HepG2 (cell line): ENCODE results near the gene TNS1. TPM values are rescaled to one million over a fixed set of nuclear protein-coding genes. Genes with fewer than 3 reads are reported as not detected.

Experiments used
- ATAC-seq: fragments of 200-7000 bp; cut with Tn5 transposase; 3 replicates; pipeline ENCODE4 v1.9.1; 2020; ENCODE audit warnings: mild to moderate bottlenecking, moderate library complexity
- BruUV-seq: library from RNA; stranded (reverse); fragments of 400-500 nt; replicated peaks from 2 replicates; lab custom pipeline; 2021; lab: Mats Ljungman, UMichigan
- CTCF ChIA-PET: fragments of 300-600 bp; formaldehyde crosslinking; extraction: SDS; loops from one replicate; lab custom pipeline; 2021; ENCODE audit warnings: low total read pairs, inconsistent platforms, low intra/inter-chr PET ratio; lab: Yijun Ruan, JAX
- POLR2A ChIA-PET: fragments of 350-600 bp; sonication (Branson Sonifier 250); formaldehyde crosslinking; loops from one replicate; lab custom pipeline; 2020; ENCODE audit warnings: antibody characterized with exemption, inconsistent platforms; lab: Yijun Ruan, JAX
- DNase-seq: peaks from one replicate; pipeline ENCODE4 v3.0.0-alpha.2; 2015; ENCODE audit warnings: low spot score
- FAIRE-seq: peaks from 3 replicates; lab custom pipeline; 2011; peaks lifted over from hg19 to GRCh38; lab: Jason Lieb, UNC
- H2AFZ ChIP-seq: one replicate; pipeline ENCODE4 v1.6.1; 2011; ENCODE audit warnings: low read length, inconsistent platforms
- H3K27ac ChIP-seq: fragments of 300-600 bp; 3 replicates; pipeline ENCODE4 v1.8.0; 2011; ENCODE audit warnings: mixed run types, mild to moderate bottlenecking, mixed read lengths, low read length, inconsistent platforms; ENCODE audit not compliant: insufficient read depth; ENCODE audit errors: extremely low read length
- H3K27me3 ChIP-seq, 2 experiments: fragments of 200-600 bp in 1 of 2; 2 replicates in 1 of 2; 3 replicates in 1 of 2; pipeline versions ENCODE4 v1.6.0 to v1.8.0; 2011; ENCODE audit warnings: low read length in 2 of 2, mild to moderate bottlenecking in 2 of 2, moderate library complexity in 2 of 2, inconsistent platforms in 1 of 2; ENCODE audit not compliant: insufficient read depth in 2 of 2, control insufficient read depth in 1 of 2
- H3K36me3 ChIP-seq, 2 experiments: fragments of 200-600 bp in 1 of 2; replicated peaks in 1 of 2; 2 replicates in 1 of 2; 3 replicates in 1 of 2; pipeline versions ENCODE4 v1.5.1 to v1.8.0; 2011; ENCODE audit warnings: low read length in 2 of 2, inconsistent platforms in 1 of 2; ENCODE audit not compliant: insufficient read depth in 2 of 2, control insufficient read depth in 1 of 2
- H3K4me1 ChIP-seq: 2 replicates; pipeline ENCODE4 v1.5.1; 2012; ENCODE audit warnings: low read length, inconsistent platforms; ENCODE audit not compliant: insufficient read depth
- H3K4me2 ChIP-seq: 2 replicates; pipeline ENCODE4 v1.6.0; 2011; ENCODE audit warnings: low read depth, low read length, inconsistent platforms
- H3K4me3 ChIP-seq, 3 experiments: fragments of 200-600 bp in 1 of 3; sonication (generic), shearing (Covaris generic) in 1 of 3; replicated peaks in 1 of 3; 2 replicates each; pipeline ENCODE4 v1.5.1; 2011 to 2016; ENCODE audit warnings: low read length in 3 of 3, inconsistent platforms in 2 of 3, low read depth in 2 of 3, mild to moderate bottlenecking in 2 of 3, control low read depth in 1 of 3, mixed read lengths in 1 of 3; ENCODE audit not compliant: insufficient read depth in 1 of 3
- H3K79me2 ChIP-seq: one replicate; pipeline ENCODE4 v1.6.1; 2011; ENCODE audit warnings: low read length, inconsistent platforms; ENCODE audit not compliant: insufficient read depth
- H3K9ac ChIP-seq: 2 replicates; pipeline ENCODE4 v1.6.0; 2011; ENCODE audit warnings: mild to moderate bottlenecking, low read depth, low read length, inconsistent platforms; ENCODE audit not compliant: insufficient read depth
- H3K9me3 ChIP-seq: 2 replicates; pipeline ENCODE4 v1.5.1; 2012; ENCODE audit warnings: mild to moderate bottlenecking, low read length
- H4K20me1 ChIP-seq: 2 replicates; pipeline ENCODE4 v1.6.0; 2011; ENCODE audit warnings: inconsistent platforms, mild to moderate bottlenecking, low read length, moderate library complexity; ENCODE audit not compliant: insufficient read depth
- FIP1L1 ChIP-seq: fragments of 200-400 bp; formaldehyde crosslinking; IDR thresholded peaks from 2 replicates; pipeline ENCODE4 v1.6.1; 2018; ENCODE audit warnings: low read depth, mild to moderate bottlenecking, low read length, moderate library complexity, borderline replicate concordance; ENCODE audit not compliant: insufficient read depth
- MXD4 ChIP-seq: IDR thresholded peaks from 2 replicates; pipeline ENCODE4 v1.6.1; 2016; ENCODE audit warnings: mild to moderate bottlenecking, missing biosample characterization, missing genetic modification reagents
- POGK ChIP-seq: sonication (generic); formaldehyde crosslinking; conservative IDR thresholded peaks from 2 replicates; pipeline ENCODE4 v1.8.0; 2022; ENCODE audit warnings: mild to moderate bottlenecking, moderate library complexity, missing genetic modification reagents
- ZBTB4 ChIP-seq: sonication (generic); formaldehyde crosslinking; IDR thresholded peaks from 2 replicates; pipeline ENCODE4 v1.4.0; 2020; ENCODE audit warnings: missing genetic modification reagents, mild to moderate bottlenecking, borderline replicate concordance
- ZFP1 ChIP-seq: IDR thresholded peaks from 2 replicates; pipeline ENCODE4 v1.6.1; 2016
- ZNF3 ChIP-seq: IDR thresholded peaks from 2 replicates; pipeline ENCODE4 v1.7.0; 2017; ENCODE audit warnings: inconsistent platforms
- ZNF317 ChIP-seq: sonication (generic); formaldehyde crosslinking; IDR thresholded peaks from 2 replicates; pipeline ENCODE4 v1.5.0; 2020; ENCODE audit warnings: mild to moderate bottlenecking, missing genetic modification reagents
- ZNF34 ChIP-seq: sonication (generic); formaldehyde crosslinking; IDR thresholded peaks from 2 replicates; pipeline ENCODE4 v1.4.0; 2020; ENCODE audit warnings: mild to moderate bottlenecking, missing genetic modification reagents, borderline replicate concordance
- WGBS: methylation state at CpG from one replicate; pipeline ENCODE4 v1.1.6; 2017; ENCODE audit warnings: low lambda C conversion rate; 5-methylcytosine and 5-hydroxymethylcytosine counted together
- in situ Hi-C: cut with HindIII; loops from 2 replicates; pipeline ENCODE4 v1.10.0; 2017; ENCODE audit warnings: low pct_unique_long_range_greater_than_20kb; ENCODE audit not compliant: extremely low pct_ligation_motif_present
- intact Hi-C: fragments of 100-400 bp; cut with micrococcal nuclease; formaldehyde crosslinking; loops from one replicate; pipeline ENCODE4 v1.10.0; 2022; ENCODE audit not compliant: unreplicated experiment
- polyA plus RNA-seq, 8 experiments: library from polyadenylated mRNA; depleted of rRNA in 3 of 8; stranded (reverse) in 7 of 8; unstranded in 1 of 8; fragments of >200 nt; fragmentation: Illumina TruSeq in 4 of 8; extraction: Trizol in 4 of 8; gene quantifications; 2 replicates each; pipeline versions ENCODE4 v1.2.1 to v1.2.3, GENCODE V29; 2011 to 2016; ENCODE audit warnings: low read depth in 4 of 8, missing spikeins in 1 of 8, mixed read lengths in 1 of 8; ENCODE audit not compliant: insufficient read depth in 1 of 8
- total RNA-seq, 5 experiments: library from RNA; depleted of rRNA; stranded (reverse); fragments of >200 nt; fragmentation: Illumina TruSeq; extraction: Trizol; gene quantifications; 2 replicates each; pipeline ENCODE4 v1.2.3, GENCODE V29; 2016; ENCODE audit warnings: low read depth in 1 of 5
- TF ChIP-seq, protein P1 (sequence below): sonication (generic); formaldehyde crosslinking; IDR thresholded peaks from 2 replicates; pipeline ENCODE4 v1.4.0; 2020; ENCODE audit warnings: missing genetic modification reagents, borderline replicate concordance
- TF ChIP-seq, protein P2 (sequence below): sonication (generic); formaldehyde crosslinking; IDR thresholded peaks from 2 replicates; pipeline ENCODE4 v1.5.0; 2020; ENCODE audit warnings: missing genetic modification reagents, mild to moderate bottlenecking, borderline replicate concordance

TNS1 gene
- total and polyA plus RNA-seq, 2 of the 13 experiments (the other 11 are each of a cell fraction or from before 2014, with no cell fraction given) = 1.9 to 118 TPM

DNA sequence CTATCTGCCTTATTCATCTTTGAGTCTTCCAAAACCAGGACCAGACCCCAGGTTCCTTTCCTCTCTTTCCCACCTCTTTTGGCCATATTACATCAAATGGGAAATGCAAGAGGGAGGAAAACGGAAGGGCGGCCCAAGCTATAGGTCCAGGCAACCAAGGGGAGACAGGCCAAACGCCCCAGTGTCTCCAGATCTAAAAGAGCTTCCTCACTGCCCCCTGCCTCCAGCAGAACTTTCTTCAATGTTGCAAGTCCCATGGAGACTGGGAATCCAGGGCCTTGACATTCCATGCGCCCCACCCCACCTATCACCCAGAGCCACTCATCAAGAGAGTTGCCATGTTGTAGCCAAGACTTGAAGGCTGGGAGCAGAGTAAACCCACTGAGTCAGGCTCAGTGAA, 15.4 kb downstream of the TNS1 start (continued):
- TF ChIP-seq POGK (CRISPR knock-in tag) = no peak

DNA sequence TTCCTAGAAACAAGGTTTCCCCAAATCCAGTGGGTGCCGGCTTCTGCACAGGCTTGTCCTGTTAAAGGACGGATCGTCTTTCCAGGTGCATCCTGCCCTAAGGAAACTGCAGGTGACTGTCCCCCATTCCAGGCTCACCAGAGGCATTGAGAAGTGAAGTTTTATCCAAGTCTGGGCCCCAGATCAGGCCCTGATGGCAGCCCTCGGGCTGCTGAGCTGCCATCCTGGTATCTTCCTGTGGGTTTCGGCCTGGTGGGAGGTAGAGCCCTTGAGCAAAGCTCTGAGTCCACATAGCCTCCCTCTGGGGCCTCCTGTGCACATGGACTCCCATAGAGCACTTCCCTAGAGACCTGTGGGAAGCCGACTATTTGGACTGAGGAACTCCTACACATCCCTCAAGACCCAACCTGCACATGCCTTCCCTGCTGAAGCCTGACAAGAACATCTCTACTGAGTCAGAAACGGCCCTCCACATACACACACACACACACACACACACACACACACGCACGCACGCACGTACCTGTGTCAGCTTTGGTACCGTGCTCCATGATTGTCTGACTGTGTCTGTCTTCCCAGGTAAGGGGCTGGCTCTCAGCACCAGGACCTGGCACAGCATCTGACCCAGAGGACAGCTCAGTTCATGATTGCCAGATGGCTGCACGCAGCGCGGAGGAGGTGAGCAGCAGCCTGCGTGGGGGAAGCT, 16.4 kb downstream of the TNS1 start:
- POLR2A ChIA-PET = no interaction called here
- no TSS peak for BruUV-seq
- Histone ChIP-seq H3K36me3 (no peaks in the 10 kb centered on the region), H3K9me3 (no peaks in the 10 kb centered on the region), H3K27ac (no peak overlapping the region), H2AFZ (no peak overlapping the region), H3K4me2 (no peak overlapping the region), H3K4me1 (peaks cover 10% of the 10 kb centered on the region), H3K9ac (no peak overlapping the region), H3K4me3 (no peak overlapping the region), H4K20me1 (no peaks in the 10 kb centered on the region), H3K27me3 (peaks cover 4 to 9% of the 10 kb centered on the region in 2 experiments; a peak in 2 of 5 replicates)
- CTCF ChIA-PET = interaction anchor here (6.0 kb wide), 1 partner anchor 199 kb away, joined by 106 read pairs; no protein-coding TSS in a partner anchor
- intact Hi-C loops = no loop called here
- DNase-seq (no peak), FAIRE-seq (no peak), ATAC-seq (no peak)
- 43% methylated on average over 15 of the region's 16 CpGs for WGBS
- in situ Hi-C loops = no loop called here
- TF ChIP-seq, protein P1, sequence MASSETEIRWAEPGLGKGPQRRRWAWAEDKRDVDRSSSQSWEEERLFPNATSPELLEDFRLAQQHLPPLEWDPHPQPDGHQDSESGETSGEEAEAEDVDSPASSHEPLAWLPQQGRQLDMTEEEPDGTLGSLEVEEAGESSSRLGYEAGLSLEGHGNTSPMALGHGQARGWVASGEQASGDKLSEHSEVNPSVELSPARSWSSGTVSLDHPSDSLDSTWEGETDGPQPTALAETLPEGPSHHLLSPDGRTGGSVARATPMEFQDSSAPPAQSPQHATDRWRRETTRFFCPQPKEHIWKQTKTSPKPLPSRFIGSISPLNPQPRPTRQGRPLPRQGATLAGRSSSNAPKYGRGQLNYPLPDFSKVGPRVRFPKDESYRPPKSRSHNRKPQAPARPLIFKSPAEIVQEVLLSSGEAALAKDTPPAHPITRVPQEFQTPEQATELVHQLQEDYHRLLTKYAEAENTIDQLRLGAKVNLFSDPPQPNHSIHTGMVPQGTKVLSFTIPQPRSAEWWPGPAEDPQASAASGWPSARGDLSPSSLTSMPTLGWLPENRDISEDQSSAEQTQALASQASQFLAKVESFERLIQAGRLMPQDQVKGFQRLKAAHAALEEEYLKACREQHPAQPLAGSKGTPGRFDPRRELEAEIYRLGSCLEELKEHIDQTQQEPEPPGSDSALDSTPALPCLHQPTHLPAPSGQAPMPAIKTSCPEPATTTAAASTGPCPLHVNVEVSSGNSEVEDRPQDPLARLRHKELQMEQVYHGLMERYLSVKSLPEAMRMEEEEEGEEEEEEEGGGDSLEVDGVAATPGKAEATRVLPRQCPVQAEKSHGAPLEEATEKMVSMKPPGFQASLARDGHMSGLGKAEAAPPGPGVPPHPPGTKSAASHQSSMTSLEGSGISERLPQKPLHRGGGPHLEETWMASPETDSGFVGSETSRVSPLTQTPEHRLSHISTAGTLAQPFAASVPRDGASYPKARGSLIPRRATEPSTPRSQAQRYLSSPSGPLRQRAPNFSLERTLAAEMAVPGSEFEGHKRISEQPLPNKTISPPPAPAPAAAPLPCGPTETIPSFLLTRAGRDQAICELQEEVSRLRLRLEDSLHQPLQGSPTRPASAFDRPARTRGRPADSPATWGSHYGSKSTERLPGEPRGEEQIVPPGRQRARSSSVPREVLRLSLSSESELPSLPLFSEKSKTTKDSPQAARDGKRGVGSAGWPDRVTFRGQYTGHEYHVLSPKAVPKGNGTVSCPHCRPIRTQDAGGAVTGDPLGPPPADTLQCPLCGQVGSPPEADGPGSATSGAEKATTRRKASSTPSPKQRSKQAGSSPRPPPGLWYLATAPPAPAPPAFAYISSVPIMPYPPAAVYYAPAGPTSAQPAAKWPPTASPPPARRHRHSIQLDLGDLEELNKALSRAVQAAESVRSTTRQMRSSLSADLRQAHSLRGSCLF (CRISPR knock-in tag) = no peak
- TF ChIP-seq ZNF34 (CRISPR knock-in tag) = no peak
- no peak for TF ChIP-seq FIP1L1
- TF ChIP-seq, protein P2, sequence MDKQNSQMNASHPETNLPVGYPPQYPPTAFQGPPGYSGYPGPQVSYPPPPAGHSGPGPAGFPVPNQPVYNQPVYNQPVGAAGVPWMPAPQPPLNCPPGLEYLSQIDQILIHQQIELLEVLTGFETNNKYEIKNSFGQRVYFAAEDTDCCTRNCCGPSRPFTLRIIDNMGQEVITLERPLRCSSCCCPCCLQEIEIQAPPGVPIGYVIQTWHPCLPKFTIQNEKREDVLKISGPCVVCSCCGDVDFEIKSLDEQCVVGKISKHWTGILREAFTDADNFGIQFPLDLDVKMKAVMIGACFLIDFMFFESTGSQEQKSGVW (CRISPR knock-in tag) = no peak
- TF ChIP-seq ZNF3 (CRISPR knock-in tag) = no peak
- no peak for TF ChIP-seq MXD4 (CRISPR knock-in tag)
- no peak for TF ChIP-seq ZNF317 (CRISPR knock-in tag)
- no peak for TF ChIP-seq ZBTB4 (CRISPR knock-in tag)
- TF ChIP-seq ZFP1 (CRISPR knock-in tag) = no peak
- TF ChIP-seq, all 625 proteins: peak for 0
- H3K79me2 ChIP-seq = no peaks in the 10 kb centered on the region
